GM18511 (cell line): Measurements from ENCODE around the gene ADCY5.

ENCODE experiments used
- ATAC-seq: cut with Tn5 transposase; IDR thresholded peaks from one replicate; pipeline ENCODE4 v1.9.1; 2021; ENCODE audit warnings: mild to moderate bottlenecking, moderate library complexity; ENCODE audit not compliant: unreplicated experiment

ADCY5 gene

GRCh38 chr3:123330441-123330991, 118.4 kb downstream of the ADCY5 start:
- ATAC-seq, result no peak

- no peak for ATAC-seq
These were observed 119.1 kb downstream of the ADCY5 start for GRCh38 chr3:123329636-123330340.

- ATAC-seq, result peak; percentile 76
These were observed 119.8 kb downstream of the ADCY5 start for GRCh38 chr3:123328851-123329635.

- no peak for ATAC-seq
These were observed 120.7 kb downstream of the ADCY5 start for GRCh38 chr3:123327956-123328850.

GRCh38 chr3:123327480-123327879, 121.4 kb downstream of the ADCY5 start:
- ATAC-seq, result no peak

GRCh38 chr3:123326531-123326930, 122.4 kb downstream of the ADCY5 start:
- ATAC-seq, result no peak

- ATAC-seq, result no peak
These were observed 123.1 kb downstream of the ADCY5 start for GRCh38 chr3:123325766-123326256.

GRCh38 chr3:123324880-123325765, 123.8 kb downstream of the ADCY5 start:
- no peak for ATAC-seq

GRCh38 chr3:123323781-123324180, 125.1 kb downstream of the ADCY5 start:
- ATAC-seq, result no peak

GRCh38 chr3:123322866-123323265, 126.0 kb downstream of the ADCY5 start:
- ATAC-seq, result no peak

- ATAC-seq, result no peak
These were observed 127.1 kb downstream of the ADCY5 start for GRCh38 chr3:123321806-123322205.

- no peak for ATAC-seq
These were observed 128.7 kb downstream of the ADCY5 start for GRCh38 chr3:123320221-123320620.

GRCh38 chr3:123319760-123320159, 129.1 kb downstream of the ADCY5 start:
- ATAC-seq, result no peak

- no peak for ATAC-seq
These were observed 130.5 kb downstream of the ADCY5 start for GRCh38 chr3:123318374-123318773.

- no peak for ATAC-seq
These were observed 131.2 kb downstream of the ADCY5 start for GRCh38 chr3:123317716-123318115.

GRCh38 chr3:123315271-123315595, 133.7 kb downstream of the ADCY5 start:
- no peak for ATAC-seq

- no peak for ATAC-seq
These were observed 134.3 kb downstream of the ADCY5 start for GRCh38 chr3:123314359-123315270.

- no peak for ATAC-seq
These were observed 135.0 kb downstream of the ADCY5 start for GRCh38 chr3:123313889-123314288.
